Smooth muscle cell (in vitro differentiated cells): ENCODE data around the gene MPPED2. TPM values are rescaled to one million over a fixed set of nuclear protein-coding genes. Genes with fewer than 3 reads are reported as not detected.

ENCODE experiments used
- DNase-seq: peaks from one replicate; lab custom pipeline; 2025; ENCODE audit not compliant: unreplicated experiment; lab: John Stamatoyannopoulos, UW
- H2AFZ ChIP-seq: fragments of 200-600 bp; sonication (generic); 2 replicates; pipeline ENCODE4 v1.6.0; 2016; ENCODE audit warnings: antibody characterized with exemption, low read depth, mild to moderate bottlenecking
- H3F3A ChIP-seq: fragments of 200-600 bp; sonication (generic); 2 replicates; pipeline ENCODE4 v1.6.0; 2017; ENCODE audit warnings: antibody characterized with exemption, low read depth
- H3K27ac ChIP-seq: fragments of 200-600 bp; sonication (generic); 2 replicates; pipeline ENCODE4 v1.5.1; 2016; ENCODE audit warnings: low read depth, mild to moderate bottlenecking
- H3K27me3 ChIP-seq: fragments of 200-600 bp; sonication (generic); 2 replicates; pipeline ENCODE4 v1.6.1; 2016; ENCODE audit warnings: low read depth, mild to moderate bottlenecking
- H3K36me3 ChIP-seq: fragments of 200-600 bp; sonication (generic); 2 replicates; pipeline ENCODE4 v1.5.1; 2016; ENCODE audit warnings: low read depth
- H3K4me1 ChIP-seq: fragments of 200-600 bp; sonication (generic); 2 replicates; pipeline ENCODE4 v1.5.1; 2016; ENCODE audit warnings: low read depth
- H3K4me2 ChIP-seq: fragments of 200-600 bp; sonication (generic); 2 replicates; pipeline ENCODE4 v1.6.0; 2016; ENCODE audit warnings: mild to moderate bottlenecking
- H3K4me3 ChIP-seq: fragments of 200-600 bp; sonication (generic); 2 replicates; pipeline ENCODE4 v1.5.1; 2016; ENCODE audit warnings: mild to moderate bottlenecking
- H3K79me2 ChIP-seq: fragments of 200-600 bp; sonication (generic); 2 replicates; pipeline ENCODE4 v1.6.0; 2016; ENCODE audit warnings: low read depth, mild to moderate bottlenecking
- H3K9ac ChIP-seq: fragments of 200-600 bp; sonication (generic); 2 replicates; pipeline ENCODE4 v1.6.0; 2016; ENCODE audit warnings: low read depth
- H3K9me3 ChIP-seq: fragments of 200-600 bp; sonication (generic); replicated peaks from 2 replicates; pipeline ENCODE4 v1.5.1; 2016; ENCODE audit warnings: low read depth
- H4K20me1 ChIP-seq: fragments of 200-600 bp; sonication (generic); 2 replicates; pipeline ENCODE4 v1.6.0; 2016; ENCODE audit warnings: low read depth
- CTCF ChIP-seq: fragments of 200-600 bp; sonication (generic); IDR thresholded peaks from 2 replicates; pipeline ENCODE4 v1.5.1; 2017; ENCODE audit warnings: borderline replicate concordance, mild to moderate bottlenecking, antibody characterized with exemption; ENCODE audit not compliant: insufficient read depth, poor library complexity, severe bottlenecking
- WGBS: methylation state at CpG from one replicate; pipeline ENCODE4 v1.1.7; 2016; ENCODE audit warnings: low lambda C conversion rate; 5-methylcytosine and 5-hydroxymethylcytosine counted together
- polyA plus RNA-seq: library from polyadenylated mRNA; unstranded; fragments of >200 nt; fragmentation: Nextera tagmentation; extraction: Ambion mirVana; gene quantifications from 2 replicates; pipeline ENCODE4 v1.2.1, GENCODE V29; 2016
- total RNA-seq: library from RNA; depleted of rRNA; stranded (reverse); fragments of >200 nt; gene quantifications from 2 replicates; pipeline ENCODE4 v1.2.3, GENCODE V29; 2014

The MPPED2 gene
- total and polyA plus RNA-seq, 2 experiments from 2014 or later: 0.82 to 1.4 TPM

- DNase-seq: no peak
- Histone ChIP-seq H3K9ac (no peak overlapping the region), H3K79me2 (no peaks in the 10 kb centered on the region), H3K4me3 (no peak overlapping the region), H3F3A (no peaks in the 10 kb centered on the region), H3K27ac (peak overlapping the region; percentile 3), H3K4me2 (peak overlapping the region; percentile 26), H3K27me3 (no peaks in the 10 kb centered on the region), H3K9me3 (no peaks in the 10 kb centered on the region), H4K20me1 (no peaks in the 10 kb centered on the region), H3K4me1 (peaks cover 41% of the 10 kb centered on the region), H2AFZ (peak overlapping the region; percentile 52), H3K36me3 (no peaks in the 10 kb centered on the region)
- TF ChIP-seq CTCF: no peak
- 33% methylated on average over 5 of the region's 5 CpGs for WGBS
Observed at GRCh38 chr11:30481330-30481729, 104.8 kb downstream of the MPPED2 start.

- WGBS: 29% methylated on average over 4 of the region's 4 CpGs
- no peak overlapping the region for H2AFZ ChIP-seq
- TF ChIP-seq CTCF: no peak
- no peaks in the 10 kb centered on the region for H3F3A ChIP-seq
- H3K27ac ChIP-seq: no peak overlapping the region
- no peaks in the 10 kb centered on the region for H3K79me2 ChIP-seq
- no peak for DNase-seq
- peaks cover 41% of the 10 kb centered on the region for H3K4me1 ChIP-seq
- H3K4me2 ChIP-seq: peak overlapping the region; percentile 2
- no peaks in the 10 kb centered on the region for H3K27me3 ChIP-seq
- no peaks in the 10 kb centered on the region for H3K9me3 ChIP-seq
- no peaks in the 10 kb centered on the region for H3K36me3 ChIP-seq
- no peaks in the 10 kb centered on the region for H4K20me1 ChIP-seq
- H3K9ac ChIP-seq: no peak overlapping the region
- no peak overlapping the region for H3K4me3 ChIP-seq
Observed at GRCh38 chr11:30479899-30480298, 106.3 kb downstream of the MPPED2 start.

GRCh38 chr11:30478923-30479322, 107.2 kb downstream of the MPPED2 start:
- Histone ChIP-seq H3K27ac (peak overlapping the region; percentile 8), H3K4me2 (peak overlapping the region; percentile 53), H3K9ac (no peak overlapping the region), H3K9me3 (no peaks in the 10 kb centered on the region), H3K79me2 (no peaks in the 10 kb centered on the region), H3K27me3 (no peaks in the 10 kb centered on the region), H3K36me3 (no peaks in the 10 kb centered on the region), H2AFZ (peak overlapping the region; percentile 18), H3K4me1 (peaks cover 41% of the 10 kb centered on the region), H4K20me1 (no peaks in the 10 kb centered on the region), H3K4me3 (no peak overlapping the region), H3F3A (no peaks in the 10 kb centered on the region)
- WGBS: 20% methylated on average over 3 of the region's 3 CpGs
- DNase-seq: no peak
- TF ChIP-seq CTCF: no peak

GRCh38 chr11:30477061-30477460, 109.1 kb downstream of the MPPED2 start:
- H3F3A ChIP-seq: no peaks in the 10 kb centered on the region
- H3K27me3 ChIP-seq: no peaks in the 10 kb centered on the region
- H3K27ac ChIP-seq: no peak overlapping the region
- no peak overlapping the region for H2AFZ ChIP-seq
- H3K9me3 ChIP-seq: no peaks in the 10 kb centered on the region
- no peak overlapping the region for H3K4me2 ChIP-seq
- no peak overlapping the region for H3K9ac ChIP-seq
- H3K4me3 ChIP-seq: no peak overlapping the region
- H3K79me2 ChIP-seq: no peaks in the 10 kb centered on the region
- no peaks in the 10 kb centered on the region for H3K36me3 ChIP-seq
- no peaks in the 10 kb centered on the region for H4K20me1 ChIP-seq
- TF ChIP-seq CTCF: no peak
- H3K4me1 ChIP-seq: peaks cover 36% of the 10 kb centered on the region
- DNase-seq: no peak
